Measurements from ENCODE around the gene ADNP2. TPM values are rescaled to one million over a fixed set of nuclear protein-coding genes. Genes with fewer than 3 reads are reported as not detected.

Gene ADNP2
- total RNA-seq, result 21.0 TPM

DNA sequence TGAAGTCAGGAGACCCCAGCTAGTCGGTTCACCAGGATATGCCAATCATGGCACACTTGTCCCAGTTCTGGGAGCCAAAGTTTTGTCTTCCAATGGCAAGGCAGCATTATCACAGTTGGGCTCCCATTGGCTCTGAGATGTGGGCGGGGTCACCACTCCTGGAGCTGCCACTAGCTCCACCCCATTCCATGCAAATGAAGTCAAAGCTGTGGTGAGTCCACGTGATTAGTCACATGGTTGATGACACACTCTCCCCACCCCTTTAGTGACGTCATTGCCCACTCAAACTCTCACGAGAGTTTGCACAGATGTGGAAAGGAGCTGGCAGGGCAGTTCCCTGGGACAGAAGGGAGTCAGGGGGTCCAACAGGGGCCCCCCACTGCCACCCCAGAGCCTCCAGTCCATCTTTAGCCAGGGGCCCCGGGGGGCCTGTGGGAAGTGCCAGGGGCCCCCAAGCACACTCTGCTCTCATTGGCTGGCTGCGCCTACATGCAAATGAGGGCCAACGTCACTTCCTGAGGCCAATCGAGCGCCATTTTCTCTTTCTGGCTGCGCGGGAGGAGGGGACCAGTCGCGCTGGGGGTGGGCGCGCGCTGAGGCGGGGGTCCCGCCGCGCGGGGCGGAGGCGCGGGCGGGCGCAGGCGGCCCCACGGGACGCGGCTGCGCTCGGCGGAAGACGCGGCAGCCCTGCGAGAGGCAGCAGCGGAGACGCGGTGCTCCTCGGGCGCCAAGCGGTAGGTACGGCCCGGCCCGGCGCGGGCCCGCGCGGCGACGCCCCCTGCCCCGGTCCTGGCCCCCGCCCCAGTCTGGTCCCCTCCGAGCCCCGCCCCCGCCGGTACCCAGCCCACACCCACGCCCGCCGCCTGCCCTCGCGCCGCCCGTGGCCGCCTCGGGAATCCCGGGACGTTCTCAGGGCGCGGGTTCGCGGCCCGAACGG lies at the start of gene ADNP2:
Gene ADNP2, plus strand, starts transcription at position 524 of the 937 bp plus-strand sequence. CDS start 8,281 bp downstream, outside the sequence.
- intact Hi-C loops (cut with DNase I), result no loop called here
- DNase-seq (ENCODE audit: low spot score), result peak; percentile 84
- ATAC-seq, result peak; percentile 93

DNA sequence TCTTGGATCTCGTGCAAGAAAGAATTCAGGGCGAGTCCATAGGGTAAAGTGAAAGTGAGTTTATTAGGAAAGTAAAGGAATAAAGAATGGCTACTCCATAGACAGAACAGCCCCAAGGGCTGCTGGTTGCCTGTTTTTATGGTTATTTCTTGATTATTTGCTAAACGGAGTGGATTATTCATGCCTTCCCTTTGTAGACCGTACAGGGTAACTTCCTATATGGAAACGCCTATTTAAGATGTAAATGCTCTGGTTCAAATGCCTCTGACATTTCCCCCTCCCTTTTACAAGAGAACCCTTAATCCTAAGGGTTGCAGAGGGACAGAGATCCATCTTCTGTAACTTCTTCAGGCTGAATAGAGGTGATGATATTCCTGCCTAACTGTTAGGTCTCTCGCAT lies 49.1 kb upstream of the ADNP2 start:
- DNase-seq (ENCODE audit: low spot score) (no peak), ATAC-seq (no peak)
- intact Hi-C loops (cut with DNase I), result no loop called here

GRCh38 chr18:80065705-80066104 lies 43.4 kb upstream of the ADNP2 start:
- no peak for ATAC-seq
- intact Hi-C loops (cut with DNase I), result no loop called here
- no peak for DNase-seq (ENCODE audit: low spot score)

DNA sequence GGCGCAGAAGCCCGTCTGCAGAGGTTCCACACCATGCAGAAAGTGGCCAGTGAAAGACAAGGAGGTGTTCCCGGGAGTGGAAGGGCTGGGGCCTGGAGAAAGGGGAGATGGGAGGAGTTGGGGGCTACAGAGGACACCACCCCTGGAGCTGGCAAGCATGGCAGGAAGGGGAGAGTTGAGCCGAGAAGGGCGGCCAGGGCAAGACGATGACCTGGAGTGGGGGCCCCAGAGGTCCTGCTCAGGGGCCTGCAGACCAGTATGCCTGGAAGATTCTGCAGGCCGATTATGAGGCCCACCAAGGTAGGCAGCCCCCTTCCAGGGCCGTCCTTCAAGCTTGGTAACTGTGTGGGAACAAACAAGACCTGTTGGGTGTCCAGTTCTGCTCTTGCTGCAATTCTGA lies 41.7 kb upstream of the ADNP2 start:
- intact Hi-C loops (cut with DNase I), result no loop called here
- DNase-seq (ENCODE audit: low spot score) (no peak), ATAC-seq (no peak)

DNA sequence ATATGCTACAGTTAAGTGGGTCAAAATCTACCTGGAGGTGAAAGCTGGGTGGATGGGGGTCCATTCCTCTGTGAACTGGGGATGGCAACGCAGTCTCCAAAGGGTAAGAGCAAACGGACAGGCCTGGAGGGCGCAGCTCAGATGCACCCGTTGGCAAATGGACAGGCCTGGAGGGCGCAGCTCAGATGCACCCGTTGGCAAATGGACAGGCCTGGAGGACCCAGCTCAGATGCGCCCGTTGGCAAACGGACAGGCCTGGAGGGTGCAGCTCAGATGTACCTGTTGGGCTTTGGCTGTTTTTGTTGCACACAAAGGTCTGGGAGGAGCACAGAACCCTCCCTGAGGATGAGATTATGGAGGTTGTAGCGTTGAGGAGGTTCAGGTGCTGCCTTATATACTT lies 41.2 kb upstream of the ADNP2 start:
- intact Hi-C loops (cut with DNase I), result no loop called here
- DNase-seq (ENCODE audit: low spot score) (no peak), ATAC-seq (no peak)

- intact Hi-C loops (cut with DNase I), result no loop called here
- no peak for DNase-seq (ENCODE audit: low spot score)
- ATAC-seq, result no peak
These were observed 40.3 kb upstream of the ADNP2 start for GRCh38 chr18:80068571-80069272.

DNA sequence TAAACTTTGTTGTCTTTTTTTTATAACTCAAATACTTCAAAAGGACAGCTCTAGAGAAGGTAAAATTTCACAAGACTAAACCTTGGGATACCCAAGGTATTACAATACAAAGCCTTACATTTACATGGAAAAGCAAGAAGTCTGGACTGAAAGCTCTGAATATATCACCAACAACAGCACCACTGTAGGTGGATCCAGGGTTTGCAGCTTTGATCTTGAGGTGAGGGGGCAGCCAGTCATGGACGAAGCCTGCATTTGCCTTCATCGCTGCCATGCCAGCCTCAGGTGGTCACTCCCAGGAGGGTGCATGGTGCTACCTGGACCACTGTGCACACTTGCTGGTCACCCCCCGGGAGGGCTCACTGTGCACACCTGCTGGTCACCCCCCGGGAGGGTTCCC lies 38.2 kb upstream of the ADNP2 start:
- intact Hi-C loops (cut with DNase I), result no loop called here
- ATAC-seq (no peak), DNase-seq (ENCODE audit: low spot score) (no peak)

DNA sequence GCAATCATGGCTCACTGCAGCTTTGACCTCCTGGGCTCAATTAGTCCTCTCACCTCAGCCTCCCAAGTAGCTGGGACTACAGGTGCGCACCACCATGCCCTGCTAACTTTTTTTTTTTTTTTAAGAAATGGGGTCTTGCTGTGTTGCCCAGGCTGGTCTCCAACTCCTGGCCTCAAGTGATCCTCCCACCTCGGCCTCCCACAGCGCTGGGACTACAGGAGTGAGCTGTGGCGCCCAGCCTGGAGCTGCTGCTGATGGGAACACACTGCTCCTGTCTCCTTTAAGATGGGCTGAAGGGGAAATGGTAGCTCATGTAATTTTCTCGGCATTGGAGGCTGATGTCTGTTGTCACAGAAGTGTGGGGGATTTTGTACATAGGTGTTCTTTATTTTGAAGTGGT lies 34.9 kb upstream of the ADNP2 start:
- intact Hi-C loops (cut with DNase I), result no loop called here
- DNase-seq (ENCODE audit: low spot score) (no peak), ATAC-seq (no peak)

- ATAC-seq, result no peak
- no peak for DNase-seq (ENCODE audit: low spot score)
- intact Hi-C loops (cut with DNase I), result no loop called here
These were observed 34.4 kb upstream of the ADNP2 start for GRCh38 chr18:80074697-80075096.

GRCh38 chr18:80075940-80076339 lies 33.1 kb upstream of the ADNP2 start:
- DNase-seq (ENCODE audit: low spot score) (no peak), ATAC-seq (no peak)
- intact Hi-C loops (cut with DNase I), result no loop called here

- intact Hi-C loops (cut with DNase I), result no loop called here
- DNase-seq (ENCODE audit: low spot score) (no peak), ATAC-seq (no peak)
These were observed 32.7 kb upstream of the ADNP2 start for GRCh38 chr18:80076379-80076778.

DNA sequence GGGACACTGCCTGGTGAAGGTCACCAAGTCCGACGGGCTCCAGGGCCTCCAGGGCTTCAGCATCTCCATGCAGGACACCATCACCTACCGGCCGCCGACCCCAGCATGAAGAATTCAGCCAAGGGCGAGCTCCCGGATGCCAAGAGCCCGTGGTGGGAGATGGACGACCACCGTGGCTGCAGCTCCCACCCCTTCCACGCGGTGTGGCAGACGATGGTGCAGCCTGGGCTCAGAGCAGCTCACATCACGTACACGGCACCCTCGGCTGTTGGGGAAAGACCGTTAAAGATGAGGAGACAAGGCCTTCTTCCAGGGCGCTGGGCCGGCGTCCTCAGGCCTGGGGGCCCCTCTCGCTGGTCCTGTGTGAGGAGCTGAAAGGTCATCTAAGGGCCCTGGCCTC lies 31.2 kb upstream of the ADNP2 start:
- DNase-seq (ENCODE audit: low spot score) (no peak), ATAC-seq (no peak)
- intact Hi-C loops (cut with DNase I), result no loop called here

GRCh38 chr18:80086281-80086680 lies 22.8 kb upstream of the ADNP2 start:
- intact Hi-C loops (cut with DNase I), result no loop called here
- DNase-seq (ENCODE audit: low spot score) (no peak), ATAC-seq (no peak)

DNA sequence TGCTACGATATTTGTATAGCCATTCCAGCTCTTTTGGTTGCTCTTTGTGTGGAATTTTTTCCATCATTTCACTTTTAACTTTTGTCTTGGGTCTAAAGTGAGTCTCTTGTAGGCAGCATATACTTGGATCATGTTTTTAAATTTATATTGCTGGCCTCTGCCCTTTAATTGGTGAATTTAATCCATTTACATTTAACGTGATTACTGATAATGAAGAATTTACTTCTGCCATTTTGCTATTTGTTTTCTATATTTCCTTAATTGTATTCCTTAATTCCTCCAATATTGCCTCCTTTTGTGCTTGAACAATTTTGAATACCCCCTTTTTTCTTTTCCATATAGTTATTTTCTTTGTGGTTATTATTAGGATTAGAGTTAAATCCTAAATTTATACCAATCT lies 21.0 kb upstream of the ADNP2 start:
- no peak for DNase-seq (ENCODE audit: low spot score)
- no peak for ATAC-seq

GRCh38 chr18:80088823-80089222 lies 20.2 kb upstream of the ADNP2 start:
- intact Hi-C loops (cut with DNase I), result no loop called here
- ATAC-seq (no peak), DNase-seq (ENCODE audit: low spot score) (no peak)

More for the DNA sequence above, 21.0 kb upstream of the ADNP2 start:
- intact Hi-C loops (cut with DNase I), result no loop called here

- no peak for DNase-seq (ENCODE audit: low spot score)
- no peak for ATAC-seq
- intact Hi-C loops (cut with DNase I), result no loop called here
These were observed 13.6 kb upstream of the ADNP2 start for GRCh38 chr18:80095414-80095813.

- intact Hi-C loops (cut with DNase I), result no loop called here
- no peak for DNase-seq (ENCODE audit: low spot score)
- no peak for ATAC-seq
These were observed 13.0 kb upstream of the ADNP2 start for GRCh38 chr18:80096032-80096565.

DNA sequence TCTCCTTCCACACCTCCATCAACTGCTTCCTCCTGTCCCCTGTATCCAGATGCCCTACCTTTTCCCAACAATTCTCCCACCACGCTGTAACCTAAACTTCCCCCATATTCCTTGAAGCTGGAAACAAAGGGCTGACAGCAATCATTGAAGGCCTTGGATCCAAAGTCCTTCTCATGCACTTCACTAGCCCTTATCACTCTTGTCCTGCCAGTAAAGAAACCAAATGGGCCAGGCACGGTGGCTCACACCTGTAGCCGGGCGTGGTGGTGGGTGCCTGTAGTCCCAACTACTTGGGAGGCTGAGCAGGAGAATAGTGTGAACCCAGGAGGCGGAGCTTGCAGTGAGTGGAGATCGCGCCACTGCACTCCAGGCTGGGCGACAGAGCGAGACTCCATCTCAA lies 11.9 kb upstream of the ADNP2 start:
- ATAC-seq (no peak), DNase-seq (ENCODE audit: low spot score) (no peak)
- intact Hi-C loops (cut with DNase I), result no loop called here

DNA sequence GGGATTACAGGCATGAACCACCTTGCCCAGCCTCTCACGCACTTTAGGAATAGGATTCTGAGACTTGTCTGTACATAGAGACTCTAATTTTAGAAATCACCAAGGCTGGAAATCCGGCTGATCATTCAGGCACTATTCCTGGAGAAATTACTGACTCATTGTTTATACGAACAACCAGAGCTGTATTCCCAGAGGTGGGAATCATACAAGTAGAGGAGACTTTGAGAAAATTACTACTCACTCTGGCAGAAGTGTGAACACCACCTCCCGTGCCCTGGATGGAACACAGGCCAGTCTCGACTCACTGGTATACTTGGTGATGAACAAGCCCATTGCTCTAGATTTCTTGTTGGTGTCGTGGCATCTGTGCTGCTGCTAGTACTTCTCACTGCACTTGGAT lies 5.8 kb upstream of the ADNP2 start:
- ATAC-seq (peak; percentile 67), DNase-seq (ENCODE audit: low spot score) (no peak)
- intact Hi-C loops (cut with DNase I), result no loop called here

DNA sequence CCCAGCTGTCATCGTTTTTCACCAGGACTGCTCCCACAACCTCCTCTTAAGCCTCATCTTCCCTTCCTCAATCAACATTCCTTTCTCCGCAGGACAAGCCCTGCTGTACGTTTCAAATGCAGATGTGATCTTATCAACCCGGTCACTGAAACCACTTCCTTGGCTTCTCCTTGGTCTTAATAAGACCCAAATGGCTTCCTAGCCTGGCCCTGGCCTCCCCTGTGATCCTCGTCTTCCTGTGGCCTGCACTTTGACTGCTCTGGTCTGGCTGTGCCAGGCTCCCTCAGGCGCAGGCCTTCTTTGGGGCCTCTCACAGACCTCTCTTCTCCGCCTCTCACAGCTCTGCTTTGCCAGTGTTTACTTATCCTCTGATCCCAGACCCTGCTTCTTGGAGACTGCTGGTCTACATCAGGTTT lies 4.7 kb upstream of the ADNP2 start:
- DNase-seq (ENCODE audit: low spot score), result no peak
- intact Hi-C loops (cut with DNase I), result no loop called here
- no peak for ATAC-seq
